ENCODE measurements around the gene PIGR.

DNA sequence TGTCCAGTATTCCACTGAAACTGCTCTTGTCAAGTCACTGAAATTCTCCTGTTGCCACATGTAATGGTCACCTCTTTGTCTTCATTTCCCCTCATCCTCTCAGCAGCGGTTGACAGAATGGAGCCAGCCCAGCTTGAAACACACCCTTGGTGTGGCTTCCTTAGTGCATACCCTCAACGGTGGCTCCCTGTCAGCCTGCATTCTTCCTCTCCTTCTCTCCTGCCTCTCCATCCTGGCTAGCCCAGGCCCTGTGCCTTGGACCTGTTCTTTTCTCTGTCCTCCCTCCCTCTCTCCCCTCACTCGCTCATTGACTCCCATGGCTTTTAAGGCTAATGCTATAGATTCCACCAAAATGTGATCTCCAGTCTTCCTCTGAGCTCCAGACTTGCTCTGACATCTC, 28.2 kb downstream of the PIGR start:
- TF ChIP-seq, protein P1, sequence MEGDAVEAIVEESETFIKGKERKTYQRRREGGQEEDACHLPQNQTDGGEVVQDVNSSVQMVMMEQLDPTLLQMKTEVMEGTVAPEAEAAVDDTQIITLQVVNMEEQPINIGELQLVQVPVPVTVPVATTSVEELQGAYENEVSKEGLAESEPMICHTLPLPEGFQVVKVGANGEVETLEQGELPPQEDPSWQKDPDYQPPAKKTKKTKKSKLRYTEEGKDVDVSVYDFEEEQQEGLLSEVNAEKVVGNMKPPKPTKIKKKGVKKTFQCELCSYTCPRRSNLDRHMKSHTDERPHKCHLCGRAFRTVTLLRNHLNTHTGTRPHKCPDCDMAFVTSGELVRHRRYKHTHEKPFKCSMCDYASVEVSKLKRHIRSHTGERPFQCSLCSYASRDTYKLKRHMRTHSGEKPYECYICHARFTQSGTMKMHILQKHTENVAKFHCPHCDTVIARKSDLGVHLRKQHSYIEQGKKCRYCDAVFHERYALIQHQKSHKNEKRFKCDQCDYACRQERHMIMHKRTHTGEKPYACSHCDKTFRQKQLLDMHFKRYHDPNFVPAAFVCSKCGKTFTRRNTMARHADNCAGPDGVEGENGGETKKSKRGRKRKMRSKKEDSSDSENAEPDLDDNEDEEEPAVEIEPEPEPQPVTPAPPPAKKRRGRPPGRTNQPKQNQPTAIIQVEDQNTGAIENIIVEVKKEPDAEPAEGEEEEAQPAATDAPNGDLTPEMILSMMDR (conservative IDR thresholded peaks at IDR 0.05; ENCODE audit: low read depth, low read length): no peak
- TF ChIP-seq POLR2A (IDR thresholded peaks at IDR 0.05; ENCODE audit: low read depth, low read length) (no peak), RAD21 (IDR thresholded peaks at IDR 0.05; ENCODE audit: low read length) (no peak), RCOR1 (IDR thresholded peaks at IDR 0.05; ENCODE audit: insufficient replicate concordance, low read length) (no peak), SMC3 (IDR thresholded peaks at IDR 0.05; ENCODE audit: low read depth, low read length) (no peak), MAFK (IDR thresholded peaks at IDR 0.05; ENCODE audit: low read depth, low read length) (no peak), FOS (IDR thresholded peaks at IDR 0.05; ENCODE audit: low read depth, low read length) (no peak), ELK1 (IDR thresholded peaks at IDR 0.05; ENCODE audit: borderline replicate concordance, low read depth, low read length) (no peak), BHLHE40 (IDR thresholded peaks at IDR 0.05; ENCODE audit: low read depth, low read length) (no peak), MXI1 (IDR thresholded peaks at IDR 0.05; ENCODE audit: borderline replicate concordance, low read depth, low read length) (no peak)

All from IMR-90 (cell line).